NCI-H1436 (cell line): ENCODE measurements around the gene DDX50.

Source experiments
- DNase-seq: peaks from one replicate; lab custom pipeline; 2025; lab: John Stamatoyannopoulos, UW

DDX50 gene

GRCh38 chr10:68987611-68988010, 86.5 kb downstream of the DDX50 start:
- no peak for DNase-seq

- DNase-seq = peak; percentile 95
These were observed 87.6 kb downstream of the DDX50 start, which contains the start of gene KIFBP for GRCh38 chr10:68988530-68989316. Gene KIFBP (plus strand): TSS chr10:68988803. CDS start chr10:68988833, 30 bp downstream.

GRCh38 chr10:68989317-68989990, 88.3 kb downstream of the DDX50 start:
- no peak for DNase-seq

- DNase-seq = no peak
These were observed 91.7 kb downstream of the DDX50 start for GRCh38 chr10:68992636-68993440.
